Activated CD8-positive, alpha-beta T cell treated with anti-CD3 and anti-CD28 coated beads for 36 hours (primary cell): ENCODE measurements around the gene CASKIN2. TPM values are rescaled to one million over a fixed set of nuclear protein-coding genes. Genes with fewer than 3 reads are reported as not detected.

Experiments
- ATAC-seq: fragments of 200-7000 bp; cut with Tn5 transposase; one replicate; pipeline ENCODE4 v1.10.0; 2021; ENCODE audit warnings: mild to moderate bottlenecking, moderate library complexity
- CTCF ChIA-PET: fragments of 350-600 bp; sonication (Branson Sonifier 250); formaldehyde crosslinking; loops from one replicate; lab custom pipeline; 2021; ENCODE audit warnings: antibody characterized with exemption; lab: Charles Lee
- POLR2A ChIA-PET: fragments of 350-600 bp; sonication (Branson Sonifier 250); formaldehyde crosslinking; loops from one replicate; lab custom pipeline; 2021; ENCODE audit warnings: antibody characterized with exemption; lab: Charles Lee
- DNase-seq: peaks from one replicate; pipeline ENCODE4 v3.0.0-alpha.2; 2020
- H3K27ac Mint-ChIP-seq: one replicate; pipeline ENCODE4 v1.8.0; 2021; ENCODE audit warnings: mild to moderate bottlenecking, mixed read lengths
- H3K27me3 Mint-ChIP-seq: one replicate; pipeline ENCODE4 v1.8.0; 2021; ENCODE audit warnings: mixed read lengths
- H3K36me3 Mint-ChIP-seq: one replicate; pipeline ENCODE4 v1.8.0; 2021; ENCODE audit warnings: low read depth, mixed read lengths
- H3K4me1 Mint-ChIP-seq: one replicate; pipeline ENCODE4 v1.8.0; 2021; ENCODE audit warnings: low read depth, mixed read lengths
- H3K4me3 Mint-ChIP-seq: one replicate; pipeline ENCODE4 v1.8.0; 2021; ENCODE audit warnings: mild to moderate bottlenecking, moderate library complexity, mixed read lengths
- H3K9me3 Mint-ChIP-seq: one replicate; pipeline ENCODE4 v1.8.0; 2021; ENCODE audit warnings: mixed read lengths
- intact Hi-C: fragments of 100-400 bp; cut with micrococcal nuclease; formaldehyde crosslinking; loops from one replicate; pipeline ENCODE4 v1.10.0; 2022
- total RNA-seq, 2 experiments: library from RNA; stranded (reverse); gene quantifications; one replicate each; pipeline ENCODE4 v1.2.3, GENCODE V29; 2021
- TF ChIP-seq, protein P1 (sequence below): fragments of 200-600 bp; IDR thresholded peaks from one replicate; pipeline ENCODE4 v1.8.0; 2022; ENCODE audit warnings: antibody characterized with exemption, mild to moderate bottlenecking

The CASKIN2 gene
- total RNA-seq, 2 experiments from 2014 or later, result 2.2 to 2.5 TPM

DNA sequence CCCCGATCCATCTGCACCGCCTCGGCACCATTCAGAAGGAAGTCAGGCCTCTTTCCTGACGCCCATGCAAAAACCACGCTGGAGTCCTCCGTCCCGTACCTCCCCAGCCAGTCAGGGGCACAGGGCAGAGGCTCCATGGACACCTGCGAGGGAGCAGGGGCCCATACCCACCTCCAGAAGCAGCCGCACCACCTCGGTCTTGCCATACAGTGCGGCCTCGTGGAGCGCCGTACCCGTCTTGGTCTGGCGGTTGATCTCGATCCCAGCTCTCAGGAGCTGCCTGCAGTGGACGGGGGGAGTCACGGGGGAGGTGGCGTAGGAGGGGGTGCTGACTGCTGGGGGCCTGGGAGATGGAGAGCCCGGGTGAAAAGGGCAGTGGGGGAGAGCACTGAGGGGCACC, 9.2 kb downstream of the CASKIN2 start:
- DNase-seq, result no peak
- ChIA-PET POLR2A (interaction anchor here (2.0 kb wide), 1 partner anchor 11 kb away, joined by 6 read pairs; the partner anchor contains the start of gene TSEN54), CTCF (interaction anchor here (1.2 to 1.4 kb wide), 2 partner anchors 83 to 127 kb away, joined by 4 read pairs; partner anchors contain the start of gene SMIM5)
- Mint-ChIP-seq H3K36me3 (no peaks in the 10 kb centered on the region), H3K4me1 (no peaks in the 10 kb centered on the region), H3K27me3 (no peaks in the 10 kb centered on the region), H3K9me3 (no peaks in the 10 kb centered on the region), H3K27ac (no peak overlapping the region), H3K4me3 (no peak overlapping the region)
- TF ChIP-seq, protein P1, sequence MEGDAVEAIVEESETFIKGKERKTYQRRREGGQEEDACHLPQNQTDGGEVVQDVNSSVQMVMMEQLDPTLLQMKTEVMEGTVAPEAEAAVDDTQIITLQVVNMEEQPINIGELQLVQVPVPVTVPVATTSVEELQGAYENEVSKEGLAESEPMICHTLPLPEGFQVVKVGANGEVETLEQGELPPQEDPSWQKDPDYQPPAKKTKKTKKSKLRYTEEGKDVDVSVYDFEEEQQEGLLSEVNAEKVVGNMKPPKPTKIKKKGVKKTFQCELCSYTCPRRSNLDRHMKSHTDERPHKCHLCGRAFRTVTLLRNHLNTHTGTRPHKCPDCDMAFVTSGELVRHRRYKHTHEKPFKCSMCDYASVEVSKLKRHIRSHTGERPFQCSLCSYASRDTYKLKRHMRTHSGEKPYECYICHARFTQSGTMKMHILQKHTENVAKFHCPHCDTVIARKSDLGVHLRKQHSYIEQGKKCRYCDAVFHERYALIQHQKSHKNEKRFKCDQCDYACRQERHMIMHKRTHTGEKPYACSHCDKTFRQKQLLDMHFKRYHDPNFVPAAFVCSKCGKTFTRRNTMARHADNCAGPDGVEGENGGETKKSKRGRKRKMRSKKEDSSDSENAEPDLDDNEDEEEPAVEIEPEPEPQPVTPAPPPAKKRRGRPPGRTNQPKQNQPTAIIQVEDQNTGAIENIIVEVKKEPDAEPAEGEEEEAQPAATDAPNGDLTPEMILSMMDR, result no peak
- intact Hi-C loops, result no loop called here
- no peak for ATAC-seq

DNA sequence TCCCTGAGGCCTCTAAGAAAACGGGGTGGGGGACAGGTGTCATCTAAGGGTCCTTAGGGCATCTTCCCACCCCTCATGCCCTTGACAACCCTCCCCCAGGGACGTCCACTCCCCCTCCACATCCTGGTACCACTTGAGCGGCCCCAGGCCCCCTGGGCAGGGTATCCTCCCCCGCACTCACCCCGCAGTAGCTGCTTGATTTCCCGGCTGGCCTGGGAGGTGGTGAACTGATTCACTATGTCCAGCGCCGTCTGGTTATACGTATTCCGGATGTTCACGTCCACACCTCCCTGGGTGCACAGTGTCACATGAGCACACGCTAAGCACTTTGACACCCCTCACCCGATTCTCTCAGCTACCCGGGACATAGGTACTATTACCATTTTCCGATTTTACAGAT, 9.7 kb downstream of the CASKIN2 start:
- DNase-seq (no peak), ATAC-seq (no peak)
- Mint-ChIP-seq H3K9me3 (no peaks in the 10 kb centered on the region), H3K36me3 (no peaks in the 10 kb centered on the region), H3K4me1 (no peaks in the 10 kb centered on the region), H3K4me3 (no peak overlapping the region), H3K27me3 (no peaks in the 10 kb centered on the region), H3K27ac (no peak overlapping the region)
- TF ChIP-seq, protein P1, result no peak
- CTCF ChIA-PET, result interaction anchor here (1.2 to 2.0 kb wide), 3 partner anchors 14 to 127 kb away, joined by 4 read pairs; partner anchors contain the start of gene SMIM5
- POLR2A ChIA-PET, result interaction anchor here (2.0 kb wide), 1 partner anchor 11 kb away, joined by 6 read pairs; the partner anchor contains the start of gene TSEN54
- intact Hi-C loops, result no loop called here

DNA sequence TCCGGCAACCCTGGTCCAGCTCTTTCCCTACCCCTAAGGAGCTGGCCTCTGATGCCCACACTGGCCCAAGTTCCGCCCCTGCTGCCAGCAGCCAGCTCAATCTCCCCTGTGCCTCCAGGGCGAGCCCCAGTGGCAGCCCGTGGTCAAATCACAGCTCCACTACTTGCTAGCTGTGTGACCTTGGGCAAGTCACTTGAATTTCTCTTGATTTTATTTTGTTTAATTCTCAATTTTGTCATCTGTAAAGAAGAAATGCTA, 10.3 kb downstream of the CASKIN2 start:
- Mint-ChIP-seq H3K36me3 (no peaks in the 10 kb centered on the region), H3K27ac (no peak overlapping the region), H3K4me1 (no peaks in the 10 kb centered on the region), H3K27me3 (no peaks in the 10 kb centered on the region), H3K9me3 (no peaks in the 10 kb centered on the region), H3K4me3 (no peak overlapping the region)
- no peak for ATAC-seq
- CTCF ChIA-PET, result interaction anchor here (1.2 to 2.0 kb wide), 3 partner anchors 15 to 128 kb away, joined by 4 read pairs; partner anchors contain the start of gene SMIM5
- DNase-seq, result no peak
- POLR2A ChIA-PET, result interaction anchor here (2.0 kb wide), 1 partner anchor 12 kb away, joined by 6 read pairs; the partner anchor contains the start of gene TSEN54
- intact Hi-C loops, result no loop called here
- TF ChIP-seq, protein P1, result no peak

DNA sequence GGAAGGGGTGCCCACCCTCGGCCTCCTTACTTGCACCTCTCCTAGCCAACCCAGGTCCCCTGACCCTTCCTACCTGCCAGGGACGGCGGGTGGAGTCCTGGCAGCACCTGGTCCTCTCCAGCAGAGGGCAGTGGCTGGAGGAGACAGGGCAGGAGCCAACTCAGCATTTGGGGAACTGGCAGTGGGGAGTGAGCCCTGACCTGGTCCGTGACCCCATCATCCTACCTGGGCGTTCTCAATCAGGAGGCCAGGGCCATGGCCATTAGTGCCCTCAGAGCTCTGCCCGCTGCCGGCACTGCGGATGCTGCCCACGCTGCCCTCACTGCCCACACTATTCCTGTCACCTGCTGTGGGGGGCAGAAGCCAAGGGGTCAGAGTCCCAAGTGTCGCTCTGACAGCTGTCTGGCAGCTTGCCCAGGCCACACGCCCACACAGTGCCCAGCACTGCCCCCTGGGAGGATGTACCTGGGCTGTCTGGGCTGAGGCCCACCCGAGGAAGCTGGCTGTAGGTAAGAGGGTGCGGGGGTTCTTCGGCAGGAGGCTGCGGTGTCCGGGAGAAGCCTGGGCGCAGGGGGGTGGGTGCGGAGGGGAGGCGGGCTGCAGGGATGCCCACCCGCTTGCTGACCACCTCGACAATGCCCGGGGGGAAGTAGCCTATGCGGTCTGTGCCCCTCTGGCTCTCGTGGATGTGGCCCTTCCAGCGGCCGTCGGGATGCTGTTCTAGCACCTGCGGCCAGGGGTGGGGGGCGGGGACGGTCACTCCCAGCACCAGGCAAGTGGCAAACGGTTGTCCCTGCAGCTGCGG, 10.8 kb downstream of the CASKIN2 start:
- H3K27me3 Mint-ChIP-seq, result no peaks in the 10 kb centered on the region
- intact Hi-C loops, result no loop called here
- peak; percentile 81 for ATAC-seq
- no peaks in the 10 kb centered on the region for H3K36me3 Mint-ChIP-seq
- DNase-seq, result peak; percentile 49
- no peaks in the 10 kb centered on the region for H3K9me3 Mint-ChIP-seq
- H3K4me1 Mint-ChIP-seq, result no peaks in the 10 kb centered on the region
- H3K4me3 Mint-ChIP-seq, result no peak overlapping the region
- no peak overlapping the region for H3K27ac Mint-ChIP-seq
- ChIA-PET POLR2A (interaction anchor here (1.4 to 2.0 kb wide), 2 partner anchors 12 kb away, joined by 4 to 6 read pairs; partner anchors contain the start of gene TSEN54), CTCF (interaction anchor here (0.7 to 2.0 kb wide), 4 partner anchors 14 to 129 kb away, joined by 3 to 4 read pairs (median 4); partner anchors contain the start of gene SMIM5)
- TF ChIP-seq, protein P1, result peak; percentile 58

DNA sequence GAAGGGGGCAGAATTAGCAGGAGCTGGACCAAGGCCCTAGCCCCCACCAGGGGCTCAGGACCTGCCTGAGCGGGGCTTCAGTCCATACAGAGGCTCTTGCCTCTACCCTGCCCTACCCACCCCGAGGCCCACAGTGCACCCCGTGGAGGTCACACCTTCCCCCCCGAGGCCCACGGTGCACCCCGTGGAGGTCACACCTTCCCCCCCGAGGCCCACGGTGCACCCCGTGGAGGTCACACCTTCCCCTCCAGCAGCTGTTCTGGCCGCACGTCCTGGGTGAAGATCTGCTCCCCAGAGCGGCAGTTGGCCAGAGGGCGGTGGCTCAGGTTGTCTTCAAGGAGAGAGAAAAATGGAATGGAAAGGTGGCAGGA, 11.4 kb downstream of the CASKIN2 start:
- H3K4me1 Mint-ChIP-seq, result no peaks in the 10 kb centered on the region
- ChIA-PET CTCF (interaction anchor here (0.7 to 2.0 kb wide), 6 partner anchors 12 to 129 kb away, joined by 3 to 4 read pairs (median 3); partner anchors contain the start of genes SMIM5 and TSEN54), POLR2A (interaction anchor here (1.4 kb wide), 1 partner anchor 13 kb away, joined by 4 read pairs; the partner anchor contains the start of gene TSEN54)
- TF ChIP-seq, protein P1, result no peak
- intact Hi-C loops, result no loop called here
- no peaks in the 10 kb centered on the region for H3K9me3 Mint-ChIP-seq
- no peak overlapping the region for H3K4me3 Mint-ChIP-seq
- no peaks in the 10 kb centered on the region for H3K36me3 Mint-ChIP-seq
- no peak overlapping the region for H3K27ac Mint-ChIP-seq
- ATAC-seq (peak; percentile 7), DNase-seq (no peak)
- no peaks in the 10 kb centered on the region for H3K27me3 Mint-ChIP-seq
